GM18873 (cell line): ENCODE data around the gene SPRR1A.

Experiments used
- ATAC-seq: cut with Tn5 transposase; IDR thresholded peaks from one replicate; pipeline ENCODE4 v1.9.1; 2021; ENCODE audit warnings: mild to moderate bottlenecking, moderate library complexity, moderate number of reproducible peaks; ENCODE audit not compliant: unreplicated experiment, low FRiP score

Gene SPRR1A, protein sequence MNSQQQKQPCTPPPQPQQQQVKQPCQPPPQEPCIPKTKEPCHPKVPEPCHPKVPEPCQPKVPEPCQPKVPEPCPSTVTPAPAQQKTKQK

DNA sequence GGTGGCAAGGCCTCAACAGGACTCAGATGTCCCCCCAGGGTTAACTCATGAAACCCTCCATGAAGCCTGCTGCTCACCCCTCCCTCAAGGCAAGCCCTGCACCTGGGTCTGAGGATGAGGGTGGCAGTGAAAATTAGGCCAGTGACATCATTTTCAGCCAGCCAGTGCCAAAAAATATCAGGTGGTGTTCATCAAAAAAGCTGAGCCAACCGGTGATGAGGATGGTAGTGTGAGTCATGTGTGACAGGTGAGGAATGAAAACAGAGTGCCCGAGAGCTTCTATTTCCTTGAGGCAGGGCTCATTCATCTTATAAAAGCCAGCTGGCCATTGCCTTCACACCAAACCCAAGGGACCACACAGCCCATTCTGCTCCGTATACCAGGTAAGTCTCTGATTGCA lies at the start of gene SPRR1A:
Gene SPRR1A (plus strand): TSS at position 339 of the 400 bp plus-strand sequence. CDS start 1,150 bp downstream, outside the sequence.
- ATAC-seq = no peak

DNA sequence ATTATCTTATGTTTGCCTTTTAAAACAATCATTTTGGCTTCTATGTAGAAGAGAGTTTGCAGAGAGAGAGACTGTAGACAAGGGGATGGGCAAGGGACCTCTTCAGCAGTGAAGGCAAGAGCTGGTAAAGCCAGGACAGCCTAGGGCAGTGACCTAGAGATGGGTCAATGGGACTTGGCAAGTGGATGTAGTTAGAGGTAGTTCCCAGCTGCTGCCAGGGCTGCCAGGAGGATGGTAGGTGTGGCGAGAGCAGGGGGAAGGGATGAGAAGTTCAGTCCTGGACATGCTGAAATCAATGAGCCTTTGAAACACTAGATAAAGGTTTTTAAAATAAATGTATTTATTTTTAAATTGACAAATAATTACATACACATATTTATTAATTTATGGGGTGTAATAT lies 43.3 kb upstream of the SPRR1A start:
- no peak for ATAC-seq

DNA sequence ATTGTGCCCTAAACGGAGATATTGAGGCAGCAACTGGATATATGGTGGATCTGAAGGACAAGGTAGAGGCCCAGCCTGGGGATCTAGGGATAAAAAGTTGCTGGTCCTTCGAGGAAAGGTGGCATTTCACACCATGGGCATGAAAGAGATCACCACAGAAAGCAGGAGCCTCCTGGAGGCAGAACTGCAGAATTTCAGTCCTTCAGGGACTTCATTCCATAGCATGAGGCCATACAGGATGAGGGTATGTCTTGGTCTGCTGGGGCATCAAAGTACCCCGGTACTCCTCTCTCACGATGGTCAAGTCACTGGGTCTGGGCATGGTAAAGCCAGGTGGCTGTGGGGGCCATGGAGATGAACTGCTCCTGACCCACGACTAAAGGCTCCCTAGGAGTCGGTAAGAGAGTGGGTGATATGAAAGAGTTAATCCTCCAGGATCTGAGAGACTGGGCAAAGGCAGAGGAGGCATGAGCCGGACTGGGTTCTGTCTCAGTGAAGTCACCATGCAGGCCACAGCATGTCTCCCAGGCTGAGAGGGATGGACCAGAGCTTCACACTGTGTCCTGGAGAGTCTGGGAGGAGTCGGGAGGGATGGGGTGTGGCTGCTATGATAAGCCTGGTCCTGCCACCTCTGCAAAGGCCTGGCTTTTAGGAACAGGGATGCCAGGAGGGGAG lies 42.7 kb upstream of the SPRR1A start:
- no peak for ATAC-seq

DNA sequence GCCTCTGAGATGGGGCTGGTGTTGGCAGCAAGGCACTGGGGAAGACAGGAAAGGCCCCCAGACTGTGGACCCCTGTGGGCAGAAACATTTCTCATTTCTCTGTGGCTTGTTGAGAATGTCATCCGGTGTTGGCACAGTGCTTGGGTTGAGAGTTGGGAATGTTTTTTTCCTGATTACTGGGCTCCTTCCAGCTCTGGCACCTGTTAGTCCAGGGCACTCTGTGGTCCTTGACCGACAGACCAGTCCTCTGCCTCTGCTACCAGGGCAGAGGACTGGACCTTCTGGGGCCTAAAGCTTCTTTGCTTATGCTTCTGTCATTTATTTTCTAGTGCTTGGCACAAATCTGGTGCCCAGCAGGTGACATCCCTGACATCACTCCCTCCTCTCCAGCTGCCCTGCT lies 41.7 kb upstream of the SPRR1A start:
- ATAC-seq = no peak

DNA sequence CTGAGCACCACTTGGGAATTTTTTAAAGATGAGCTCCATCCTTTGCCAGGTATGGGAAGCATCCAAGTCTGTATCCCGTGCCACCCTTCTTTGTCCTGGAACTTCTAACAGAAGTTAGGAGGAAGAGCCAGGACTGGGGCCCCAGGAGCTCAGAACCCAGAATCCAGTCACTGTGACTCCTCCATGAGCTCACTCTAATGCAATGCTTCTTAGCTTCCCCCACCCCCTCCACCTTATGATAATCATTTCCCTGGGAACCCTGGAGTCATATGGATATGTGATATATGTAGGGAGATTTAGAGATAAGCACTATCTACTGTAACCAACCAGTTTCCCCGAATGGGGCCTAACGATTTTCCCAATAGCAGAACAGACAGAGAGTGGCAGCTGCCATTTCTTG lies 37.6 kb upstream of the SPRR1A start:
- ATAC-seq = no peak

DNA sequence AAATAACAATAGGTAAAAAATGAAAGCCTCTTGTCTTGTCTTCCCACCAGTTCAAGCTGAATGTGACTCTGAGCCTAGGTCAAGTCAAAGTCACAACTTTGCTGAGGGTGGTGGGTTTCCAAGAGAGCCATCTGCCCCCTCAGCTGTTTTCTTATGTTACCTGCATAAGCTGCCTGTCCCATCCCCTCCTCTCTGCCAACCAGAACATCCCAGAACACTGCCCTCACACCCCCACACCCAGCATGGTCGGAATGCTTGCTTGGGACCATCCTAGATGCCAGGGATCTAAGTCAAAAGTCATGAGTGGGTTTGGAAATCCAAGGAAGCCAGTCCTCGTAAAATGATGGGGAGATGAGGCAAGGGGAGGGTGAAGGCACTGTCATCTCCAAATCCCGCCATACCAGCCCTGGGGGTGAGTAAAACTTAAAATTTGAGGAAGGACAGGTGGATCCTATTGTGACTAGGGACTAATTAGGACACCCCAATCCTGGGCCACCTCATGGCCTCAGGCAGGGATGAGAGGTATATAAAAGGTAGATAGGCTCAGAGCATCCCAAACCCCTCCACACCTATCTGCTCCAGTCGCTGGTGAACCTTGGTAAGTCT lies 37.1 kb upstream of the SPRR1A start, which contains the start of gene SPRR5:
Gene SPRR5 (plus strand): TSS at position 556 of the 606 bp plus-strand sequence. CDS start 1,349 bp downstream, outside the sequence.
- ATAC-seq = no peak

DNA sequence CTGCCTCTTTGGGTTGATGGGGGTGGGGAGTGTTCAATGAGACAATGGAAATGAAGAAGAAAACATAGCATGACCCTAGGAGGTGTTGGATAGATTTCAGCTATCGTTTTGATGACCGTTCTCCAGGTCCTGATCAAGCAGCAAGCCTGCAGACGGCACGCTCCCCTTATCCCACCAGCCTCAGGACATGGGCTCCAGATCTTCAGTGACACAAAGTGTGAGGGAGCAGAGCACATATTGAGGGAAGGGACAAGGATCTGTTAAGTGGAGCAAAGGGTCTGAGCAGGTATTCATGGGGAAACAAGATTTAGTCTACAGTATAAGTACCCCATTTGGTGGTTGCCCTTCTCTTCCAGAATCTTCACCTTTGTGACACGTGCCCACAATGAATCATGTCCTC lies 32.2 kb upstream of the SPRR1A start:
- no peak for ATAC-seq

DNA sequence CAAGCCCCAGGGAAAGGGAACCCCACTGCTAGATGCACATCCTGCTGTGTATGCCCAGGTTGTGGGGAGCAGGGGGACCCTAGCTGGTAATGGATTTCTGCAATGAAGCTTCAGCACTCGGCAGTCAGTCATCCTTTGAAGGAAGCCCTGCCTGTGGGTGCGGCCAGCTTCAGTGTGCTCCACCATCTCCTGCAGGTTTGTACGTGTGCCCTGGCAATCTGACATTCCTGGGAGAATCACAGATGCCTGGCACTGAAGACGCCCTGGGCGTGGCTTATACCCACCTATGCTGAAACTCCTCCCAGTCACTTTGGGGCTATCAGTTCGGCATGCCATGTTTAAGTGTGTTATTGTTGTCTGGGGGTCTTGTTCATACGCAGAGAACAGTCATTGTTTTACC lies 30.1 kb upstream of the SPRR1A start:
- no peak for ATAC-seq

DNA sequence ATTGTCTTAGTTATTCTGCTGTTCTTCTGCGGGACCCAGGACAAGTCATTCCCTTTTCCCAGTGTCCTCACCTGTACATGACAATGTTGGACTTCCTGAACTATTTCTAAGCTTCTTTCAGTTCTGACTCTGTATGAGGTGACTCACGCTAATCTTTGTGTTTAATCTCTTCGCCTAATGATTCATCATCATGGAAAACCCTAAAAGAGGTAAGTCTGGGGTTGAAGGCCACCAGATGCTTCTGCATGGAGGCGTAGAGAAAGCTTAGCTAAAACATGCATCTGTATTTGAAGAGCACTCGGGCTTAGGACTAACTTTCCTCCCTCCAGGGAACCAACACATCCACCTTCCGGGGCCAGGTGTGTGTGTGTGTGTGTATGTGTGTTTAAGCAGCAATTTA lies 29.4 kb upstream of the SPRR1A start:
- no peak for ATAC-seq

DNA sequence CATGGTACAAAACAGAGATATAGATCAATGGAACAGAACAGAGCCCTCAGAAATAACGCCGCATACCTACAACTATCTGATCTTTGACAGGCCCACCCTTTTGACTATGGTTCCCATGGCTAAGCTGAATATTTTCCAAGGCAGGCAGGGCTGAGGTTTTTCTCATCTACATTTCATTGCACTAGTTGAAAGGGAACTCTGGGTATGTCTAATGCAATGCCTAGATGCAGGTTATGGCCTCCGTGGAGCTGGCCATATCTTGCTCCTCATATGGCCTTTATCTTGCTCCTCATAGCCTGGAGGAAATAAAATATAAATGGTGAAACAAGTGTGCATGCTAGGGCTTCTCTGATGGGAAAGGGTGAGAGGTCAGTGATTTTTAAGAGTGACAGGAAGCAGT lies 26.3 kb upstream of the SPRR1A start:
- no peak for ATAC-seq

DNA sequence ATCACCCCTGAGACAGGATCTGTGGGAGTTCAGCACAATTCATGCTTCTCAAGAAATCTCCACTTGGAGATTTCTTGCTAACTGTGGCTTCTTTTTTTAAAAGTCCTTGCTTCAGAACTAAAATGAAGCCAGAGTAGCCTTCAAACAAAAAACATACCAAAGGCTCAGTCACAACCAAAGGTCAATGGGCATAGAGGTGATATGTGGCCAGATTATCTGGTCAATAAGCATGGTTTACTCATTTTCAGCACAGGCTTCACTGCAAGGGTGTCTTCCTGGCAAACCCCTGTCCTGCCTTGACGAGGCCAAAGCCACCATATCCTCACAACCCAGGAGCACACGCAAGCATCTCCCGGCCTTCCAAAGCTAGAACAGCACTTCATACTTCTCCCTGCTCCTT lies 24.6 kb upstream of the SPRR1A start:
- no peak for ATAC-seq

DNA sequence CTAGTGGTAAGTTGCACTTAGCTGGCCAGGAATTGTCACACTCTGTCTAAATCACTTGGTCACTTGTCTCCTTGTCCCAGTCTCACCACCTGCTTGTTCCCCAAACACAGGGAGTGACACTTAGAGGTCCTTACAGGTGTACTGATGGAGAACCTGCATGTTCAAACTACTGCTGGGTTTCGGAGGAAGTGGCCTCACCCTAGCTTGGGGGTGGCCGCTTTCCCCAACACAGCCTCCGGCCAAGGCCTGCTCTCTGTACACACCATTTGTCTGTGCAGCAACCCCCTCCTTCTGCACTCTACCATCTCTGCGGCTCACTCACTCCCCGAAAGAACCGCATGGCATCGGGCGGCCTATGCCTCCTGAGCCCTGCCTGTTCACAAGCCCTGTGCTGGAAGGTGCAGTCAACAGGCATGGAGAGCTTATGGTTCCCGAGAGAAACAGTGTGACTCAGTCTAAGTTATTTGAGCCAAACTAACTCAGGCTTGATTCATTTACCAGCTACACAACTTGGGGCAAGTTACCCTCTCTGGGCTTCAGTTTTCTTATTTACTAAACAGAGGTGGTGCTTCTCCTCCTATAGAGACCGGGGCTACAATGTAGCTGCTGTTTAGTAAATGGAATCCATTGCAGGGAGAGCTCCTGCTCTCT lies 24.0 kb upstream of the SPRR1A start:
- no peak for ATAC-seq

DNA sequence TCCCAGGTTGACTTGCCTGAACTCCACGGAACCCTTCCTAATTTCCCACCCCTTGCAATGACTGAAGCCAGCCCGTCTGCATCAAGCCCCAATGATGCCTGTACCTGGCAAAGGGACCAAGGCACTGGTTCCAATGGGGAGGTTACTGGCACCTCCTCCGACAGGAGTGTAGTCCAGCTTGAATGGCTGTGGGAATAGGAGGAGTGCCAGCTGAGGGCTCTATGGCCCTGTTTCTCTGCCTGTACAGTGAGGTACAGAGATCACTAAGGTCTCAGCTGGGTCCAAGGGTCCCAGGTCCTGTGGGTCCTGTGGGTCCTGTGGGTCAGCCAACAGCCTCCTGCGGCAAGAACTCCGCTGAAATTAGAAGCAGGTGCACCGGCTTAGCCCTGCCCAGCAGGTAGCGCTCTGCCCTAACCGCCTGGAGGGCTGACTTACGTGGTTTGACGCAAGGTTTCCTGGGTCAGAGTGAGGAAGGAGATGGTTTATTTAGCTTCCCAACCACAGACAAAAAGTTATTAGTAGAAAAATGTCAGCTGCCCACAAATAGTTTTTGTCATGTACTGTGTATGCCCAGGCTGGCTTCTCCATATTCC lies 23.3 kb upstream of the SPRR1A start:
- ATAC-seq = no peak

DNA sequence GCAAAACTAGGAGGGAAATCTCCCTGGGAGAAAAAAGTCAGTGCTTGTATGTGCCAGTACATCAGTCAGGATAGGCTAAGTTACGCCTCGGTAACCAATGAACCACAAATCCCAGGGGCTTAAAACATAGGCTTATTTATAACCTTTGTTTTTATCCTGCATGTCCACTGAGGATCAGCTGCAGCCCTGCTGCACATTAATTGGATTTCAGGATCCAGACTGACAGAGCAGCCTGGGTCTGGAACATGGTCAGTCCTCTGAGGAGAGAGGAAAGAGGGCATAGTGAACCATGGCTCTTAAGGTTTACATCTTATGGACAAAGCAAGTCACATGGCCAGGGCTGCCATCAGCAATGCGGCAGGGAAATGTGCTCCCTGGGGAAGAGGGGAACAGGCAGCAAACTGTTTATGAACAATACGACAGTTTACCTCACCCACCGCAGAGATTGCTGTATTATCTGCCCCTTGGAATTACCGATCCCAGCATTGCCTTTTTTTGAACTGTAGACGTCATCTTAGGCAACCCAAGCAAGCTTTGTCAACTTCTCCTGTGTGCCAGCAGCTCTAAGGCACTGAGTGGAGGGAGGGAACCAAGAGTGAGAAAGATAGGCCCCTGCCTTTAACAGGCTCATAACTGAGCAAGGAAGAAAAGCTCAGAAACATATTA lies 22.5 kb upstream of the SPRR1A start:
- no peak for ATAC-seq

DNA sequence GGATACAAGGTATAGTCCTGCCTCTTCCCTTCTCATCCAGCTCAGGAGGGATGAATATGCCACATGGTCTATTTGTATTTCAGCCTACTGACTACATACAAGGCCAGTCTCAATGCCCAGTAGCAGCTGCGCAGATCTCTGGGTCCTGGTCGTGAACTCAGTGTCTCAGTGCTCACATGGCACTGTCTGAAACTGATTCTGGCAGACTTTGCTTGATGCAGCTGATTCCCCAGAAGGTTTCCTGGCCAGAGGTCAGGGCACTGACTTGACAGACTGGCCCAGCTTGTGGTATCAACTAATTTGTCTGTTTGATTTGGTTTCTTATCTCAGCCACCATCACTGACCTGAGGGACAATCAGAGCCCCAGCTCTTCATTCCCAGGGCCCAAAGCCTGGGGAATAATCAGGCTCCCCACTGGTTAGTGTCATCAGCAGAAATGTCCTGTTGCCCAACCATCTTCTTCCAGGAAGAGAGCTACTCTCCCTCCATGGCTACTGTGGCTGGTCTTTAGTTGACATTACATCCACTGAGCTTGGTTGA lies 20.9 kb upstream of the SPRR1A start:
- ATAC-seq = no peak

DNA sequence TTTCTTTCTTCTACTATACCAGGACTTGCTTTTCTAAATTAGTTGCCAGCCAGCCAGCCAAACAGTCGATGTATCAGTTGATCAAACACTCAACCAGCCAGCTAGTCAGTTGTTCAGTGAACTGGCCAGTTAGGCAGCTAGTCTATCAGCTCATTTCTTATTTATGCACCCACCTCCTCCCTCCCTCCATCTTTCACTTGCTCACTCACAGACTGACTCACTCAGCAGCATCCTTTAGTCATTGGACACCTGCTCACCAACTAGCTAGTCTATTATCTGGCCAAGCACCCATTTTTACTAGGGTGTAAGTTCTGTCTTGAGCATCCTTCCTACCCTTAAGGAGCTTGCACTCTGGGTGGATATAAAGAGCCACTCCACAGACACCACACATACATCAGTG lies 19.3 kb upstream of the SPRR1A start:
- ATAC-seq = no peak

DNA sequence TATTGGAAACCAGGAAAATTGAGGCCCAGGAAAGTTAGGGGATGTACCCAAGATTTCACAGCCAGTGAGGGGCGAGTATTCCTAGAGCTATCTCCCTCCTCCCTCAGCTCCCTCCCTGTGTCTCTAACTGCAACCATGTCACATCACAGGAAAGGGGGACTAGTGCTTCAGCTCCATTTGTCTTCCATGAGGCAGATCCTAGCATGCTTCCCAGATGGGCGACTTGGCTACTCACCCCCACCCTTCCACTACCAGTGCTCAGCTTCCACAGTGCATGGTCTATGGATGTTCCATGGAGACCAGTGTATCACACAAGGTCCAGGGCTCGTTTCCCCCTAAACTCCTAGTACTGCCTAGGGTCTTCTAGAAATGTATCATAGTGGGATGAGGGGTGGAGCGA lies 18.0 kb upstream of the SPRR1A start:
- ATAC-seq = no peak

DNA sequence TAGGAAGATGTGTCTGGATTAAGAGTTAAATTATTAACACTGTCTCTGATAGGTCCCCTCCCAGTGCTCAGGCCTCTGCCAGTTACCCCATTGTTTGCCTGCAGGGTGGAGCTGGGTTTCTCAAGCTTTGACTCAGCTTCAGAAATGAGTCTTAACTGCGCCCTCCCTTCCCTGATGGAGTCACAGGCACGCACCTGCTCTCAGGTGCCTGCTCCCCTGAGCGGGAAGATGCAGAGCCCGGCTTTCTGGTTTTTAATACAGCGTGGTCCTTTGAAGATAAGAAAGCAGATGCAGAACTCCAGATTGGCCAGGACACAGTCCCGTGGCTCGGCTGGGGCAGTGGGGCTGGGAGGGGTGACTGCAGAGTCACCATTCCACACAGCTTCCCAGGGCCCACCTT lies 16.7 kb upstream of the SPRR1A start:
- ATAC-seq = no peak

DNA sequence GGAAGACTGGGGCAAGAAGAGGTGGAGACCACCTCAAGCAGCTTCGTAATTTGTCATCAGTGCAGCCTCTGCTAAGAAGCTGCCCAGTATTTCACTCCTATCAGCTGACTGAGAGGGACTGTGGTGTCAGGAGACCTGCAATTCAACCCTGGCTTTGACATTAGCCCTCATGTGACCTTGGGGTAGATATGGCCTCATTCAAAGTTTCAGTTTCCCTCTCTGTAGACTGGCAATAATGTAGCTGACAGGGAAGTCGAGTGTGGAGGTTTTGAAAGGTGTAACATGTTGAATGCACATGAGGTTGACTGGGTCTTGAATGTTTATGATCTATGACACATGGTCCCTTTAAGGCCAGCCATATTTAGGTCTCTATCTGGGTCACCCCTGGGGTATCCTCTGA lies 15.6 kb upstream of the SPRR1A start:
- peak; percentile 80 for ATAC-seq

DNA sequence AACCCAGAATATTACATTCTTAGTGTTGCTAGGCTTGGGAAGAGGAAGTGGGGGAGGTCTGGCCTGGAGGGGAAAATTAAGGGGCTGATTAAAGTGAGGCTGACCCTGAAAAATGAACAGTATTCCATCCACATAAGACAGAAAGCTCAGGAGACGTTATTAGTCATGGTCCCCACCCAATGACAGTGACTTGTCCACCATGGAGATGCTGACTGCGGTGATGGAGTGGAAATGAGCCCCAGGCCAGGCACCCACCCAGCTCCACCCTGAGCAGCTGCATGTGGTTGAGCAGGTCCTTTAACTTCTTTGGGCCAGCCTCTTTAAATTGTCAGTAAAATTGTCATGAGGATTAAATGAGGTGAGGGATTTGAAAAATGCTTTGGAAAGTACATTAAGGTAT lies 14.8 kb upstream of the SPRR1A start:
- no peak for ATAC-seq

DNA sequence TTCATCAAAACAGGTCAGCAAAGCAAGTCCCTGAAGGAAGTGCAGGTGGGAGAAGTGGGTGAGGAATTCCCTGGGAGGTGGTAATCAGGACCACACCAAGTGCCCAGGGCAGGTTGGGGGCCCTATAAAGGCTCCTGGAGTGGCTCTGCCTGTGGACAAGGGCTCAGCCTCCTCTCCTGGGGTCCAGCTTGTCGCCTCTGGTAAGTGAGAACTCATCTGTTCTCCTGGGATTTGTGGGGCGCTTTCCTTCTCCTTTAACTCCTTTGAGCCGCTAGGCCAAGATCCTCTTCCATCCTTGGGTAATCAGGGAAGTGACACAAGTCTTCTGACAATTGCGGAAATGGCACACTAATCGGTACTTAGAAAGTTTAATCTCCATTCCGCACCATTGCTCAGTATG lies 13.4 kb upstream of the SPRR1A start, which contains the start of gene SPRR4:
Gene SPRR4 (plus strand): TSS at position 154 of the 400 bp plus-strand sequence. CDS start 1,243 bp downstream, outside the sequence.
- no peak for ATAC-seq
